Measurements from ENCODE around the gene AVPR2.

GRCh38 chrX:153955228-153955732 lies 50.8 kb downstream of the AVPR2 start:
- TF ChIP-seq CTCF (conservative IDR thresholded peaks at IDR 0.05) = no peak
- no peak for TF ChIP-seq ZFX (IDR thresholded peaks at IDR 0.05)

Measured in C4-2B (cell line).